Adrenal gland (tissue), 19 donors: Measurements from ENCODE around the gene INPP1. TPM values are rescaled to one million over a fixed set of nuclear protein-coding genes. Genes with fewer than 3 reads are reported as not detected.
"Not testable (repeated sequence)": the region's sequence is repeated elsewhere in the genome, so short reads cannot be mapped to it uniquely, and the experiment has no call there.

Experiments used
- DNase-seq, 7 donors: peaks; one replicate each; pipeline ENCODE4 v3.0.0-alpha.2; 2019 to 2020
- H3K27ac ChIP-seq, 5 donors: fragments of 200-600 bp; sonication (generic) in 4 of 5; 1 replicate in 3 of 5; 2 replicates in 2 of 5; pipeline versions ENCODE4 v1.5.1 to v1.8.0; 2016 to 2020; ENCODE audit warnings: mild to moderate bottlenecking in 1 of 5
- H3K27me3 ChIP-seq: fragments of 200-600 bp; 2 replicates; pipeline ENCODE4 v1.8.0; 2021
- H3K36me3 ChIP-seq, 2 donors: fragments of 200-600 bp; replicated peaks in 1 of 2; 1 replicate in 1 of 2; 2 replicates in 1 of 2; pipeline versions ENCODE4 v1.5.1 to v1.8.0; 2018 to 2022
- H3K4me1 ChIP-seq, 2 donors: fragments of 200-600 bp; replicated peaks in 1 of 2; 1 replicate in 1 of 2; 2 replicates in 1 of 2; pipeline versions ENCODE4 v1.5.1 to v1.8.0; 2018 to 2021
- H3K4me3 ChIP-seq, 4 donors: fragments of 200-600 bp; sonication (generic) in 3 of 4; one replicate each; pipeline ENCODE4 v1.5.1; 2016 to 2018
- H3K9me3 ChIP-seq, 3 donors: fragments of 200-600 bp; sonication (generic) in 1 of 3; replicated peaks in 1 of 3; 1 replicate in 2 of 3; 2 replicates in 1 of 3; pipeline versions ENCODE4 v1.5.1 to v1.8.0; 2016 to 2021
- CTCF ChIP-seq, 6 experiments: fragments of 450-650 bp in 4 of 6; fragments of 200-600 bp in 2 of 6; sonication (generic) in 1 of 6; IDR thresholded peaks; 1 replicate in 5 of 6; 2 replicates in 1 of 6; pipeline versions ENCODE4 v1.5.1 to v1.8.0; 2016 to 2021; ENCODE audit warnings: antibody characterized with exemption in 6 of 6, mild to moderate bottlenecking in 2 of 6, moderate library complexity in 1 of 6
- POLR2A ChIP-seq, 2 donors: fragments of 450-650 bp; IDR thresholded peaks; one replicate each; pipeline ENCODE4 v1.6.1; 2017; ENCODE audit warnings: antibody characterized with exemption in 2 of 2, mild to moderate bottlenecking in 2 of 2, moderate library complexity in 1 of 2
- WGBS, 4 donors: extraction: QIAGEN DNeasy Blood & Tissue Kit in 2 of 4; methylation state at CpG; one replicate each; pipeline versions ENCODE4 v1.1.5 to v1.1.7; 2013 to 2017; 5-methylcytosine and 5-hydroxymethylcytosine counted together
- intact Hi-C, 2 donors: fragments of 100-400 bp; cut with DNase I; formaldehyde crosslinking; loops; one replicate each; pipeline versions ENCODE4 v1.14.1 to v1.15.0; 2022 to 2023
- long read RNA-seq, 10 donors: library from polyadenylated mRNA in 3 of 10; unstranded in 2 of 10; stranded (forward) in 1 of 10; transcript quantifications; one replicate each; pipeline ENCODE4 v2.0.0 and lab custom pipeline, GENCODE V29; 2021 to 2026
- polyA plus RNA-seq, 3 donors: library from polyadenylated mRNA; stranded (reverse); fragments of 200-250 nt in 2 of 3; fragments of 350-450 nt in 1 of 3; fragmentation: Illumina TruSeq in 1 of 3; extraction: RNeasy Lipid Tissue Mini Kit (QIAGEN cat#74804) in 1 of 3; gene quantifications; one replicate each; pipeline ENCODE4 v1.2.3, GENCODE V29; 2013 to 2014
- total RNA-seq, 9 donors: library from RNA; depleted of rRNA in 4 of 9; stranded (reverse); fragments of >200 nt in 4 of 9; fragments of 120-200 nt in 1 of 9; fragmentation: NEBNext Ultra II Directional in 1 of 9; extraction: Animal tissue kit (Norgen Biotek cat#: 25700) in 1 of 9; gene quantifications; one replicate each; pipeline versions ENCODE4 v1.1.0 to v1.2.4, GENCODE V29; 2013 to 2023
- donor health status: healthy with polysubstance abuse.
- donor health status: Bipolar disorder and iron deficiency.
- donor health status: DM: yes; HTN: yes; CAD: no.
- donor health status: DM: no; HTN: no; CAD: no.
- donor health status: DM: no; HTN: no; CAD: no.
- donor health status: DM: yes; HTN: yes; CAD: no.

Gene INPP1
- total RNA-seq (10 to 100 TPM; 18.8 to 65.0 (median 43.1) TPM), polyA plus RNA-seq (10 to 100 TPM; 62.0 to 74.1 (median 65.3) TPM)
- long read RNA-seq, donor 1, transcript INPP1-201 (6 exons, 1,919 nt): major isoform, 10 of 74 reads
- long read RNA-seq, donor 1, partial matches to known transcripts: 63 of 74 reads
- long read RNA-seq, donor 1, other reads (novel, unspliced or antisense): 0 of 74 reads
- long read RNA-seq, donor 2, transcript INPP1-201 (6 exons, 1,919 nt): major isoform, 5 of 54 reads
- long read RNA-seq, donor 2, partial matches to known transcripts: 47 of 54 reads
- long read RNA-seq, donor 2, other reads (novel, unspliced or antisense): 0 of 54 reads
- long read RNA-seq, donor 3, transcript INPP1-201 (6 exons, 1,919 nt): major isoform, 10 of 48 reads
- long read RNA-seq, donor 3, partial matches to known transcripts: 36 of 48 reads
- long read RNA-seq, donor 3, other reads (novel, unspliced or antisense): 0 of 48 reads
- long read RNA-seq, donor 4, transcript INPP1-201 (6 exons, 1,919 nt): major isoform, 28 of 55 reads
- long read RNA-seq, donor 4, partial matches to known transcripts: 15 of 55 reads
- long read RNA-seq, donor 4, other reads (novel, unspliced or antisense): 8 of 55 reads
- long read RNA-seq, donor 5, transcript INPP1-202 (7 exons, 2,162 nt): minor isoform, 15 of 159 reads
- long read RNA-seq, donor 5, transcript INPP1-201 (6 exons, 1,919 nt): major isoform, 101 of 159 reads
- long read RNA-seq, donor 5, partial matches to known transcripts: 12 of 159 reads
- long read RNA-seq, donor 5, other reads (novel, unspliced or antisense): 30 of 159 reads
- long read RNA-seq, donor 6, transcript INPP1-201 (6 exons, 1,919 nt): major isoform, 12 of 31 reads
- long read RNA-seq, donor 6, partial matches to known transcripts: 11 of 31 reads
- long read RNA-seq, donor 6, other reads (novel, unspliced or antisense): 5 of 31 reads
- long read RNA-seq, donor 7, transcript INPP1-201 (6 exons, 1,919 nt): major isoform, 5 of 38 reads
- long read RNA-seq, donor 7, partial matches to known transcripts: 31 of 38 reads
- long read RNA-seq, donor 7, other reads (novel, unspliced or antisense): 0 of 38 reads
- long read RNA-seq, donor 8, transcript INPP1-201 (6 exons, 1,919 nt): major isoform, 19 of 32 reads
- long read RNA-seq, donor 8, partial matches to known transcripts: 8 of 32 reads
- long read RNA-seq, donor 8, other reads (novel, unspliced or antisense): 0 of 32 reads
- long read RNA-seq, donor 9, transcript INPP1-201 (6 exons, 1,919 nt): major isoform, 7 of 8 reads
- long read RNA-seq, donor 9, partial matches to known transcripts: 0 of 8 reads
- long read RNA-seq, donor 9, other reads (novel, unspliced or antisense): 0 of 8 reads
- long read RNA-seq, donor 10, transcript INPP1-201 (6 exons, 1,919 nt): major isoform, 10 of 48 reads
- long read RNA-seq, donor 10, partial matches to known transcripts: 36 of 48 reads
- long read RNA-seq, donor 10, other reads (novel, unspliced or antisense): 0 of 48 reads

- H3K27ac ChIP-seq: peak within 1 kb of the TSS; percentile 72 to 99 (median 95)
- H3K4me3 ChIP-seq: peak within 1 kb of the TSS; percentile 42 to 87 (median 63)
- peaks cover 6 to 27% of the 10 kb centered on the region in 2 donors for H3K4me1 ChIP-seq
- H3K27me3 ChIP-seq: no peaks in the 10 kb centered on the region
- 0 to 1% (median 0%) methylated on average over 13 to 99 of the region's 99 CpGs for WGBS, 4 donors
- H3K9me3 ChIP-seq: no peaks in the 10 kb centered on the region
- DNase-seq: peak; percentile 70 to 84 (median 79)
- H3K36me3 ChIP-seq: no peaks in the 10 kb centered on the region
- TF ChIP-seq POLR2A (IDR thresholded peaks at IDR 0.05) (peak; percentile 33 to 71), CTCF (IDR thresholded peaks at IDR 0.05) (no peak)
- intact Hi-C loops: no loop called here
Observed at GRCh38 chr2:190343536-190344275, at the start of gene INPP1. Gene INPP1 (plus strand): TSS chr2:190343589. CDS start chr2:190360103, 16,514 bp downstream.

GRCh38 chr2:190297880-190298279, 45.5 kb upstream of the INPP1 start:
- DNase-seq, H3K27me3 ChIP-seq, intact Hi-C loops, H3K9me3 ChIP-seq, H3K36me3 ChIP-seq, H3K27ac ChIP-seq, H3K4me1 ChIP-seq, H3K4me3 ChIP-seq: not testable (repeated sequence)
- 92 to 100% (median 98%) methylated on average over 2 of the region's 2 CpGs for WGBS, 4 donors

- no peaks in the 10 kb centered on the region for H3K9me3 ChIP-seq
- no peaks in the 10 kb centered on the region for H3K27me3 ChIP-seq
- no peaks in the 10 kb centered on the region for H3K4me1 ChIP-seq
- no peaks in the 10 kb centered on the region for H3K36me3 ChIP-seq
- TF ChIP-seq POLR2A (IDR thresholded peaks at IDR 0.05) (no peak), CTCF (IDR thresholded peaks at IDR 0.05) (no peak)
- no peak overlapping the region for H3K27ac ChIP-seq
- H3K4me3 ChIP-seq: no peak overlapping the region
- intact Hi-C loops: no loop called here
- no peak for DNase-seq
Observed at GRCh38 chr2:190301032-190301431, 42.4 kb upstream of the INPP1 start.

GRCh38 chr2:190302052-190302451, 41.3 kb upstream of the INPP1 start:
- TF ChIP-seq POLR2A (IDR thresholded peaks at IDR 0.05) (no peak), CTCF (IDR thresholded peaks at IDR 0.05) (no peak)
- intact Hi-C loops: no loop called here
- no peak overlapping the region for H3K4me3 ChIP-seq
- H3K9me3 ChIP-seq: no peaks in the 10 kb centered on the region
- no peaks in the 10 kb centered on the region for H3K27me3 ChIP-seq
- 87 to 100% (median 91%) methylated on average over 1 of the region's 1 CpG for WGBS, 4 donors
- H3K36me3 ChIP-seq: no peaks in the 10 kb centered on the region
- peak overlapping the region in 1 of 5 donors; percentile 3 for H3K27ac ChIP-seq
- DNase-seq: no peak
- no peaks in the 10 kb centered on the region for H3K4me1 ChIP-seq
